Right atrium auricular region (tissue), 2 donors: ENCODE measurements around the gene RNF224. TPM values are rescaled to one million over a fixed set of nuclear protein-coding genes. Genes with fewer than 3 reads are reported as not detected.

Source experiments
- DNase-seq: peaks from one replicate; pipeline ENCODE4 v3.0.0-alpha.2; 2019; ENCODE audit warnings: low spot score
- H3K27ac ChIP-seq, 2 donors: fragments of 200-600 bp; sonication (generic); 1 replicate in 1 of 2; 2 replicates in 1 of 2; pipeline ENCODE4 v1.5.1; 2016 to 2019
- H3K27me3 ChIP-seq, 2 donors: fragments of 200-600 bp; sonication (generic); one replicate each; pipeline versions ENCODE4 v1.5.1 to v1.6.0; 2017 to 2019
- H3K36me3 ChIP-seq: fragments of 200-600 bp; sonication (generic); one replicate; pipeline ENCODE4 v1.5.1; 2016
- H3K4me1 ChIP-seq, 2 donors: fragments of 200-600 bp; sonication (generic); one replicate each; pipeline versions ENCODE4 v1.5.1 to v1.6.0; 2017 to 2019
- H3K4me3 ChIP-seq, 2 donors: fragments of 200-600 bp; sonication (generic); 1 replicate in 1 of 2; 2 replicates in 1 of 2; pipeline ENCODE4 v1.5.1; 2017 to 2019; ENCODE audit warnings: mild to moderate bottlenecking in 1 of 2, moderate library complexity in 1 of 2
- H3K9me3 ChIP-seq, 2 donors: fragments of 200-600 bp; sonication (generic); one replicate each; pipeline ENCODE4 v1.5.1; 2019
- CTCF ChIP-seq, 2 donors: fragments of 200-600 bp; sonication (generic); IDR thresholded peaks; one replicate each; pipeline ENCODE4 v1.5.1; 2019; ENCODE audit warnings: antibody characterized with exemption in 2 of 2
- total RNA-seq, 2 donors: library from RNA; depleted of rRNA; stranded (reverse); fragments of >200 nt; gene quantifications; one replicate each; pipeline ENCODE4 v1.1.0, GENCODE V29; 2016

RNF224 gene
- total RNA-seq, 2 donors from 2014 or later, result not detected

GRCh38 chr9:137181680-137182079, 45.6 kb upstream of the RNF224 start:
- Histone ChIP-seq H3K9me3 (no peaks in the 10 kb centered on the region), H3K27me3 (no peaks in the 10 kb centered on the region), H3K4me3 (no peak overlapping the region), H3K36me3 (peaks cover 62% of the 10 kb centered on the region), H3K27ac (no peak overlapping the region), H3K4me1 (peaks cover 0 to 9% of the 10 kb centered on the region in 2 donors)
- TF ChIP-seq CTCF (IDR thresholded peaks at IDR 0.05), result no peak
- DNase-seq, result no peak

- no peak overlapping the region for H3K27ac ChIP-seq
- no peak for DNase-seq
- H3K36me3 ChIP-seq, result peaks cover 62% of the 10 kb centered on the region
- H3K4me3 ChIP-seq, result no peak overlapping the region
- H3K4me1 ChIP-seq, result peaks cover 0 to 21% of the 10 kb centered on the region in 2 donors
- no peaks in the 10 kb centered on the region for H3K9me3 ChIP-seq
- H3K27me3 ChIP-seq, result no peaks in the 10 kb centered on the region
- TF ChIP-seq CTCF (IDR thresholded peaks at IDR 0.05), result no peak
Measured at GRCh38 chr9:137182836-137183235, 44.5 kb upstream of the RNF224 start.

- no peak overlapping the region for H3K4me3 ChIP-seq
- TF ChIP-seq CTCF (IDR thresholded peaks at IDR 0.05), result no peak
- H3K36me3 ChIP-seq, result peaks cover 62% of the 10 kb centered on the region
- peaks cover 0 to 24% of the 10 kb centered on the region in 2 donors for H3K4me1 ChIP-seq
- H3K27ac ChIP-seq, result no peak overlapping the region
- no peak for DNase-seq
- no peaks in the 10 kb centered on the region for H3K27me3 ChIP-seq
- H3K9me3 ChIP-seq, result no peaks in the 10 kb centered on the region
Measured at GRCh38 chr9:137183980-137184595, 43.2 kb upstream of the RNF224 start.

GRCh38 chr9:137184881-137185660, 42.2 kb upstream of the RNF224 start:
- no peak overlapping the region for H3K27ac ChIP-seq
- peaks cover 0 to 34% of the 10 kb centered on the region in 2 donors for H3K4me1 ChIP-seq
- H3K4me3 ChIP-seq, result no peak overlapping the region
- no peaks in the 10 kb centered on the region for H3K27me3 ChIP-seq
- DNase-seq, result no peak
- no peak for TF ChIP-seq CTCF (IDR thresholded peaks at IDR 0.05)
- H3K9me3 ChIP-seq, result no peaks in the 10 kb centered on the region
- peaks cover 56% of the 10 kb centered on the region for H3K36me3 ChIP-seq

- peaks cover 0 to 43% of the 10 kb centered on the region in 2 donors for H3K4me1 ChIP-seq
- H3K36me3 ChIP-seq, result peaks cover 56% of the 10 kb centered on the region
- DNase-seq, result no peak
- no peaks in the 10 kb centered on the region for H3K27me3 ChIP-seq
- H3K27ac ChIP-seq, result no peak overlapping the region
- no peak for TF ChIP-seq CTCF (IDR thresholded peaks at IDR 0.05)
- H3K4me3 ChIP-seq, result no peak overlapping the region
- H3K9me3 ChIP-seq, result no peaks in the 10 kb centered on the region
Measured at GRCh38 chr9:137185921-137186320, 41.4 kb upstream of the RNF224 start.
